Stimulated activated CD4-positive, alpha-beta T cell treated with anti-CD3 and anti-CD28 coated beads, TNF-alpha, amount 100 ng/mL, for 1 hour (primary cell): Measurements from ENCODE around the gene CCDC66.

Source experiments
- DNase-seq, 3 donors: peaks; one replicate each; pipeline ENCODE4 v3.0.0-alpha.2; 2020; ENCODE audit warnings: low read depth in 3 of 3, low spot score in 1 of 3

The CCDC66 gene

DNA sequence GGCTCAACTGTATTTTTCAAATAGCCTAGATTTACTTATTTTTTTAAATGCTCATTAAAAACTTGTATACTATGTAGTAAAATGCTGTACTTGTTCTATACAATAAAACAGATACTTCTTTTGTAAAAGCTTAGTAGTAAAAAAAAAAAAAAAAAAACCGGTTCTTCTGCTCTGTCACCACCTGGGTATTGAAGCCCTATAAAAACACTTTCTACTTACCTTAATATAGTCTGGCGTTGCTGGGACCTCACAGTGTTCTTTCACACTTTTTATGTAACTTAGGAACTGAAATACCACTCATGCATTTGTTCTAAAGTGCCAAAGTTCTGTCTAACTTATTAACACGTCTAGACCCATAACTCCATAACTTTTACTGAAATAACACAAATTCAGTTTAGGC, 64.7 kb downstream of the CCDC66 start:
- no peak for DNase-seq

- no peak for DNase-seq
Observed at GRCh38 chr3:56622381-56622780, 65.4 kb downstream of the CCDC66 start.

DNA sequence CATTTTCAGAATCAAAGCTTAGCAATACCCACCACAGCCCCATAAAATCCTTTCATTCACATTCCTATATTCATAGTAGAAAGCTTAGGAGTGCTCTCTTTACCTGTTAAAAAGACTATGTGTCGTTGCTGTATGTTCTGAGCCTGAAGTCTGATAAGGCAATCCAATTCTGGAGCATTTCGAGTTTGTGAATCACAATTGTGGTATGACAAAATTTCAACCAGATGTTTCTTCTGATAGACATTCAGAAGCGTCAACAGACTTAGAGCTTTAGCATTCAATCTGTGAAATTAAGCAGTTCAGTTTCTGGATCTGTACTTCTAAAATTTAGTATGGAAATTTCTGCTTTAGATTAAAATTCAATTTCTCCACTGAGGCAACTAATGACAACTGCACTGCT, 67.8 kb downstream of the CCDC66 start:
- DNase-seq: no peak

DNA sequence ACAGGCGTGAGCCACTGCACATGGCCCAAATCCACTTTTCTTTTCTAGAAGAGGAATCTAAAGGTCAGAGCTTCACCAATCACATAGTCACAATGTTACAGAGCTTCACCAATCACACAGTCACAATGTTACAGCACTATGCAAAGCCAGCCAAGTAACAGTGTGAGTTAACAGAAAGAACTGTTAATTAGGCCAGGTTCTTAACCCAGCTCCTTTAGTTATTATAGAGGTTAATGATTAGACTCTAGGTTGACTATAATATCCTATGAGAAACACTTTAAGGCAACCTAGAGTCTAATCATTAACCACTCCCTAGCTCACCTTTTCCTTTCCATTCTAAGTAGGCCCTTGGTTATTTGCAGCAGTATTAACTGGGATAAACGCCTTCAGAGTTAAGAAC, 72.1 kb downstream of the CCDC66 start:
- DNase-seq: no peak

DNA sequence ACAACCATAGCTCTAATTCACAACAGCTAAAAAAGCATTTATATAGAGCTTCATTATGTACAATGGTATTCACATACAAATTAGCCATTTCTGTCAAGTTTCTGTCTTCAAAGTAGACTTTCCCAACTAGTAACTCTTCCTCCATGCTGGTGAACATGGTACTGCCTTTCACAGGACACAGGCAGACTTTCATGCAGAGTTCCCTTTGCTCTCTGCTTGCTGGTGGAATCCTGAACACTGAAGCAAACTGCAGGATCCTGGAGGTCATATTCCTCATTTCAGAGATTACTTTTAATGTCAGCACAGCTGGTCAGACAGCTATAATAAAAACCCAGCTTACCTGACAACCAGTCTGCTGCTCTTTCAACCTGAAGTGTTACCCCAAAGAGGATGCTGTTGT, 72.5 kb downstream of the CCDC66 start:
- no peak for DNase-seq

DNA sequence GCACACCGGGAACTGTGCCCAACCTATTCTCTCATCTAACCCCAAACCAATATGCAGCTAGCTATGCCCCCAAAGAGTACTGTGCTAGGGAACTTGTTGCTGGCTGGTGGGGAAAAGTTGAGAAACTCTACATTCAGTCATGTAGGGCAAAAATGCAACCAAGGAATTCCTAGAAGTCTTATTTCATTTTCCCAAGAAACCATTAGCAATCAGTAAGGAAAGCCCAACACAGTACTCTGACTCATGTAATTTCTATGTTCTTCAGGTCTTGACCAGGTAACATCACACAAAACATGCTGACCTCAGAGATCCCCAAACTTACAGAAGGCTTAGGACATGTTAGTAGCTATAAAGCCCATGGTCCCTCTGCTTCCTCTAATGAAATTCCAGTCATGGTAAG, 74.0 kb downstream of the CCDC66 start:
- no peak for DNase-seq

DNA sequence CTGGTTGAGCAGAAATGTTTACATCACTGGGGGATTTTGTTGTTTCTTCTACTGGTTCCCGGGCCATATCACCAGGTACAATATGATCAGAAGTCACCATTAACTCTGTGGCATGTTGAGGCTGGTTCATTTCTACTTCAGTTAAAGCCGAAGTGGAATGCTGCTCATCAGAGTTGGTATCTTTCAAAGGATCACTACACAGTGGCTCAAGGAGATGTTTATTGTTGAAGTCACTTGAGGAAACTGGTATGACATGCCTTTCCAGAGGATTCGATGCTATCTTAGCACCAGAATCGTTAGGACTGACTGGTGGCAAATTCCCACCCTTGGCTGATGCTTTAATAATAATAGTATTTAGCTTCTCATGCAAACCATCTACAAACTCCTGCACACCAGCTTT, 76.2 kb downstream of the CCDC66 start:
- DNase-seq: no peak

DNA sequence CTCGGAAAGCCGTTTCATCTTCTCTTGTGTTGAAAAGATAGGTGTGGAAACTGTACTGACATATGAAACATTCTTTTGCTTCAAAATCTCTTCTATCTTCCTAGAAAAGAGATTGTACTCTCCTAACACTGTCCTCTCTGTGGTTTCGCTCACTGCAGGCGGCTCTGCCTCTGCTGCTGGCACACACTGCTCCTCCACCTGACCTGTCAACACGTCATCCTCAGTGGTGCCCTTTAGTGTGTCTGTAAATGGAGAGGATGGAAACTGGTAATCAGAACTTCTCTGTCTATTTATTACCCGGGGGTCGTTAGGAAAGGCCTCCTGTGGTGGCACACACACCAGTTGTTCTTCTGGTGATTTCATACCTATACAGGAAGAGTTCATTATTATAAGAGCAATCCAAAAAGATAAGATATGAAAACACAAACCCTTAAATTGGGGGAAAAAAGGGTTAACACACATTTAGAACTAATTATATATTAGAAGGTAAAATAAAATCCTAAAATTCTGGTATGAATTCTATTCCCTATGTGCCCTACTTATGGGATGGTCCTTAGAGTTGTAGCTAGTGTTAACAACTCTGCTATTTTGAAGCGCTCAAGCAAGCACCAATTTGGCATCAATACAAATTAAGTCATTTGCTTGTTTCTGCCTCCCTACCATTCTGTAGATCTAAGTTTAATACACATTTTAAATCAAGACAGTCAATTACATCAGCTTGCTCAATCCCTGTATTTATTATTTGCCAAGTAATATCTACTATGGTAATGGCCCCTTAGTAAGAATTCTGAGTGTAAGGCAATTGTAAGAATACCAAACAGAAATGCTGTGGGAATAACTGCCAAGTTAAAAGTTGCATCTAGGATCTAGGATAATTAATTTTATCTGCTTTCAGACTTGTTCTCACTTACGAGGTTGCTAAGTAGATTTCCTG, 76.9 kb downstream of the CCDC66 start:
- DNase-seq: no peak

- DNase-seq: no peak
Observed at GRCh38 chr3:56645407-56645806, 88.4 kb downstream of the CCDC66 start.

DNA sequence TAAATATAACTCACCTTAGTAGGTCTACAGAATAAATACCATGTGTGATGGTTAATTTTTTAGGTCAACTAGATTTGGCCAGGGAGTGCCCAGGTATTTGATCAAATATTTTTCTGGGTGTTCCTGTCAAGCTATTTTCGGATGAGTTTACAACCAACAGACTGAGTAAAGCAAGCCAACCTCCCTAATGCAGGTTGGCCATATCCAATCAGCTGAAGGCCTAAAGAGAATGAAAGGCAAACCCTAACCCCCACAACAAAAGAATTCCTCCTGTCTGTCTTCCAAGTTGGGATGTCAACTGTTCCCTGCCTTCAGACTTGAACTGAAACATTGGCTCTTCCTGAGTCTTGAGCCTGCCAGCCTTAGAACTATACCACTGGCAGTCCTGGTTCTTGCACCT, 97.5 kb downstream of the CCDC66 start:
- no peak for DNase-seq

GRCh38 chr3:56655709-56656108, 98.7 kb downstream of the CCDC66 start:
- DNase-seq: no peak

GRCh38 chr3:56664823-56665222, 107.8 kb downstream of the CCDC66 start:
- no peak for DNase-seq

DNA sequence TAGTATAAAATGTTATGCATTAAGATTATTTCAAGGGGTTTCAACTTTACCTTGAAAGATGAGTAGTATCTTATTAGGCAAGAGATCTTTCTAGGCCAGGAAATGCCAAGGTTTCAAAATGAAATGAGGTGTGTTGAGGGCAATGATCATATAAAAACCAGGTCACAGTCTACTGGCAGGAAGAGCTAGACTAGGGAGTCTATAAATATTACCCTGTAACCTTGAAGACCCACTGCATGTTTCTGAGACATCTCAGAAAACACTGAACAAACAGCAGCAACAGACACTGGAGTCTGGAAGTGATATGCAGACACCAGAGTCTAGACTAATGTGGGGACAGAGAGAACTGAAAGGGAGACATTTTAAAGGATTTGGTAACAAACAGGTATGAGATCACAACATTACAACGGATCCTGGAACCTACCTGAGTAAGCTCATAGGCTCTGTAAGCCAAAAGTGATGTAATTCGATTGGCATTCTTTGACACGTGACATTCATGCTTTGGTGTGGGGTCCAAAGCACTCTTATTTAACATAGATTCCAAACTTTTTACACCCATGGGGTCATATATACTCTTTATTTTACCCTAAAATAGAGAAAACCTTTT, 111.1 kb downstream of the CCDC66 start:
- DNase-seq: no peak
